Glomerular visceral epithelial cell (primary cell): ENCODE measurements around the gene PA2G4.

Experiments used
- DNase-seq: peaks from one replicate; pipeline ENCODE4 v3.0.0-alpha.2; 2016; ENCODE audit errors: extremely low spot score

PA2G4 gene

GRCh38 chr12:56152756-56153677 lies 48.7 kb downstream of the PA2G4 start:
- DNase-seq, result no peak

GRCh38 chr12:56153678-56154065 lies 49.3 kb downstream of the PA2G4 start:
- no peak for DNase-seq

GRCh38 chr12:56154246-56154771 lies 50.0 kb downstream of the PA2G4 start:
- no peak for DNase-seq

- no peak for DNase-seq
These were observed 50.5 kb downstream of the PA2G4 start for GRCh38 chr12:56154818-56155217.

- no peak for DNase-seq
These were observed 51.0 kb downstream of the PA2G4 start for GRCh38 chr12:56155256-56155845.

GRCh38 chr12:56156464-56157200 lies 52.3 kb downstream of the PA2G4 start:
- peak; percentile 56 for DNase-seq

GRCh38 chr12:56157201-56158028 lies 53.1 kb downstream of the PA2G4 start:
- peak; percentile 91 for DNase-seq

- peak; percentile 97 for DNase-seq
These were observed 53.9 kb downstream of the PA2G4 start, which contains the start of gene MYL6 for GRCh38 chr12:56158029-56158925. TSS of gene MYL6 (plus strand) at chr12:56158359. CDS start at chr12:56158402, 43 bp downstream.

GRCh38 chr12:56158926-56159461 lies 54.6 kb downstream of the PA2G4 start:
- peak; percentile 72 for DNase-seq

- peak; percentile 5 for DNase-seq
These were observed 55.3 kb downstream of the PA2G4 start for GRCh38 chr12:56159482-56160192.

- DNase-seq, result peak; percentile 50
These were observed 55.9 kb downstream of the PA2G4 start for GRCh38 chr12:56160193-56160763.

GRCh38 chr12:56160894-56161689 lies 56.7 kb downstream of the PA2G4 start:
- no peak for DNase-seq

GRCh38 chr12:56161690-56162351 lies 57.5 kb downstream of the PA2G4 start:
- no peak for DNase-seq

- DNase-seq, result no peak
These were observed 58.3 kb downstream of the PA2G4 start for GRCh38 chr12:56162468-56163290.
